ENCODE data around the gene IFI27L1. TPM values are rescaled to one million over a fixed set of nuclear protein-coding genes. Genes with fewer than 3 reads are reported as not detected.

The IFI27L1 gene
- total RNA-seq, 2 donors from 2014 or later: 4.2 to 5.0 TPM

DNA sequence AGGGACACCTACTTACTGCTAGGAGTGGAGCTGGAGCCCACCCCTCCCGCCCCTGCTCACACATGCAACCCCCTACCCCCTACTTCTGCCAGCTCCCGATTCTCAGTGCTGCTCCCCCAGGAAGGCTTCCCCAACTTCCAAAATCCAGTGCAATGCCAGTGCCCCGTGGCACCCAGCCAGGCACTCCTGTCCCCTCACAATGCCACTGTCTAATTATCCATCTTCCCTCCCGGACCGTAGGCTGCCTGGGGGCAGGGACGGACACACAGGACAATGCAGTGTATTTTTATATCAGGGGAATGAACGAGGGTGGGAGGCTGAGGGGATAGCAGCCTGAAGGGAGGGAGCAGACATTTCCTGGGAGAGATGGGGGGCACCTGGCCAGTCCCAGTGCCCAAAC is 42.6 kb upstream of the IFI27L1 start:
- Histone ChIP-seq H3K36me3 (no peaks in the 10 kb centered on the region), H3K27me3 (replicated peaks; ENCODE audit: insufficient read depth) (no peaks in the 10 kb centered on the region), H3K4me3 (no peak overlapping the region), H3K27ac (no peak overlapping the region), H3K4me1 (ENCODE audit: control insufficient read depth in 1 of 2, low read depth in 2 of 2) (peaks cover 0 to 14% of the 10 kb centered on the region in 2 donors), H3K9me3 (no peaks in the 10 kb centered on the region)
- DNase-seq (ENCODE audit: low spot score): no peak
- no peak for ATAC-seq (ENCODE audit: insufficient number of reproducible peaks, low FRiP score, low read depth)
- TF ChIP-seq, protein P1, sequence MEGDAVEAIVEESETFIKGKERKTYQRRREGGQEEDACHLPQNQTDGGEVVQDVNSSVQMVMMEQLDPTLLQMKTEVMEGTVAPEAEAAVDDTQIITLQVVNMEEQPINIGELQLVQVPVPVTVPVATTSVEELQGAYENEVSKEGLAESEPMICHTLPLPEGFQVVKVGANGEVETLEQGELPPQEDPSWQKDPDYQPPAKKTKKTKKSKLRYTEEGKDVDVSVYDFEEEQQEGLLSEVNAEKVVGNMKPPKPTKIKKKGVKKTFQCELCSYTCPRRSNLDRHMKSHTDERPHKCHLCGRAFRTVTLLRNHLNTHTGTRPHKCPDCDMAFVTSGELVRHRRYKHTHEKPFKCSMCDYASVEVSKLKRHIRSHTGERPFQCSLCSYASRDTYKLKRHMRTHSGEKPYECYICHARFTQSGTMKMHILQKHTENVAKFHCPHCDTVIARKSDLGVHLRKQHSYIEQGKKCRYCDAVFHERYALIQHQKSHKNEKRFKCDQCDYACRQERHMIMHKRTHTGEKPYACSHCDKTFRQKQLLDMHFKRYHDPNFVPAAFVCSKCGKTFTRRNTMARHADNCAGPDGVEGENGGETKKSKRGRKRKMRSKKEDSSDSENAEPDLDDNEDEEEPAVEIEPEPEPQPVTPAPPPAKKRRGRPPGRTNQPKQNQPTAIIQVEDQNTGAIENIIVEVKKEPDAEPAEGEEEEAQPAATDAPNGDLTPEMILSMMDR (IDR thresholded peaks at IDR 0.05): no peak

GRCh38 chr14:94038921-94039629 is 42.0 kb upstream of the IFI27L1 start:
- DNase-seq (ENCODE audit: low spot score) (no peak), ATAC-seq (ENCODE audit: insufficient number of reproducible peaks, low FRiP score, low read depth) (no peak)
- H3K9me3 ChIP-seq: no peaks in the 10 kb centered on the region
- H3K4me1 ChIP-seq (ENCODE audit: control insufficient read depth in 1 of 2, low read depth in 2 of 2): peaks cover 0 to 14% of the 10 kb centered on the region in 2 donors
- H3K27me3 ChIP-seq (replicated peaks; ENCODE audit: insufficient read depth): no peaks in the 10 kb centered on the region
- H3K36me3 ChIP-seq: no peaks in the 10 kb centered on the region
- H3K27ac ChIP-seq: no peak overlapping the region
- no peak overlapping the region for H3K4me3 ChIP-seq
- TF ChIP-seq, protein P1 (IDR thresholded peaks at IDR 0.05): no peak

GRCh38 chr14:94040247-94040646 is 40.9 kb upstream of the IFI27L1 start:
- Histone ChIP-seq H3K4me1 (ENCODE audit: control insufficient read depth in 1 of 2, low read depth in 2 of 2) (peaks cover 0 to 14% of the 10 kb centered on the region in 2 donors), H3K36me3 (no peaks in the 10 kb centered on the region), H3K27ac (no peak overlapping the region), H3K4me3 (no peak overlapping the region), H3K9me3 (no peaks in the 10 kb centered on the region), H3K27me3 (replicated peaks; ENCODE audit: insufficient read depth) (no peaks in the 10 kb centered on the region)
- TF ChIP-seq, protein P1 (IDR thresholded peaks at IDR 0.05): no peak
- ATAC-seq (ENCODE audit: insufficient number of reproducible peaks, low FRiP score, low read depth): no peak
- DNase-seq (ENCODE audit: low spot score): no peak

DNA sequence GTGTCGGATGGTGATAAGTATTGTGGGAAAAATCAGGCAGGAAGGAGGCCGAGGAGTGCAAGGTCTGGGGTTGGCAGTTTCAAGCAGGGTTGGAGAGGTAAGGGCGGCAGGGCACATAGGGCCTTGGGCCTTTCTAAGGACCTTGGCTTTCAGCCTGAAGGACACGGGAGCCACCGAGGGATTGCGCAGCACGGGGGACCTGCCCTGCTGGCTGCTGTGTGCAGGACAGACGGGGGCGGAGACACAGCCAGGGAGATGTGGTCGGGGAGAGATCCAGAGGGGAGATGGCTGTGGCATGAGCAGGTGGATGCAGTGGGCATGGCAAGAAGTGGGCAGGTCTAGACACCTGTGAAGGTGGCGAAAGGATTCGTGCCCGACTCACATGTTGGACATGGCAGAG is 40.3 kb upstream of the IFI27L1 start:
- no peaks in the 10 kb centered on the region for H3K36me3 ChIP-seq
- no peak overlapping the region for H3K27ac ChIP-seq
- TF ChIP-seq, protein P1 (IDR thresholded peaks at IDR 0.05): no peak
- no peak for ATAC-seq (ENCODE audit: insufficient number of reproducible peaks, low FRiP score, low read depth)
- no peaks in the 10 kb centered on the region for H3K9me3 ChIP-seq
- no peaks in the 10 kb centered on the region for H3K27me3 ChIP-seq (replicated peaks; ENCODE audit: insufficient read depth)
- H3K4me3 ChIP-seq: no peak overlapping the region
- H3K4me1 ChIP-seq (ENCODE audit: control insufficient read depth in 1 of 2, low read depth in 2 of 2): peaks cover 0 to 14% of the 10 kb centered on the region in 2 donors
- DNase-seq (ENCODE audit: low spot score): no peak

DNA sequence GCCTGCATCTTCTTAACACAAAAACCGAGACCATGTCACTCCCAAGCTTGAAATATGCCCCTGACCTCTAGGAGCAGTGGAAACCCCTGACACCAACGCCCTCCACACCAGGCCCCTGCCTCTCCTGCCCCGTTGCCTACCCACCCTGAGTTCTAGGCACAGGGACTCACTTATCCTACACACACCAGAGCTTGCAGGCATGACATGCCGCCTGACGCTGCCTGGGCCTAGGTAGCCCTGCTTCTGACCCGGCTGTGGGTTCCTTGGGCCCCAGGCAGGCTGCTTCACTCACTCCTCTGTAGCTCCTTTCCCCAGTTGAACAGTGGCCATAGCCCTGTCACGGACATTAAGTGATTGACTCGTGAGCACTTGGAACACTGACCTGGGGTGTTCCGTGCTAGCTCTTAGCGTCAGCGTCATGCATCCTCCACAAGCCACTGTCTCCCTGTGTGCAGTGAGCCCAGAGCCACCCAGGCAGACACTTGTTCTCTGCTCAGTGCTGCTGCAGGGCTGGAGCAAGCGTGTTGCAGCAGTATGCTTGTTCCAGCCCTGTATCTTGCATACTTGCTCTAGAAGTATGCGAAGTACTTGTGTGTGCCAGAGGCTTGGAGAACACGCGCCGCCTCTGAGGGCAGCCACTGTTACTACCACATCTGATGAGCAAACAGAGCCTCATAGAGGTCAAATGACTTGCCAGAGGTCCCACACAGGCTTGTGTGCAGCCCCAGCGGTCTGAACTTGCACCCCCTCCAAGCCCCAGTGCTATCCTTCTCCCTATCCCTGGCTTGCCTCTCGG is 39.4 kb upstream of the IFI27L1 start:
- Histone ChIP-seq H3K9me3 (no peaks in the 10 kb centered on the region), H3K27me3 (replicated peaks; ENCODE audit: insufficient read depth) (no peaks in the 10 kb centered on the region), H3K4me3 (no peak overlapping the region), H3K4me1 (ENCODE audit: control insufficient read depth in 1 of 2, low read depth in 2 of 2) (peaks cover 0 to 14% of the 10 kb centered on the region in 2 donors), H3K36me3 (peaks cover 4% of the 10 kb centered on the region), H3K27ac (no peak overlapping the region)
- ATAC-seq (ENCODE audit: insufficient number of reproducible peaks, low FRiP score, low read depth): no peak
- DNase-seq (ENCODE audit: low spot score): no peak
- TF ChIP-seq, protein P1 (IDR thresholded peaks at IDR 0.05): no peak

Measured in thoracic aorta (tissue), 2 donors.